Choroid plexus epithelial cell (primary cell): Measurements from ENCODE around the gene APOB.

Experiments used
- DNase-seq: peaks from one replicate; pipeline ENCODE4 v3.0.0-alpha.2; 2010; ENCODE audit warnings: low read depth
- H3K4me3 ChIP-seq: 2 replicates; pipeline ENCODE4 v1.5.1; 2011; ENCODE audit warnings: low read depth, mild to moderate bottlenecking, control low read depth, low read length, moderate library complexity
- TF ChIP-seq, protein P1 (sequence below): conservative IDR thresholded peaks from 2 replicates; pipeline ENCODE4 v1.5.1; 2011; ENCODE audit warnings: low read depth, mild to moderate bottlenecking, control low read depth, inconsistent platforms, low read length, moderate library complexity

Gene APOB

DNA sequence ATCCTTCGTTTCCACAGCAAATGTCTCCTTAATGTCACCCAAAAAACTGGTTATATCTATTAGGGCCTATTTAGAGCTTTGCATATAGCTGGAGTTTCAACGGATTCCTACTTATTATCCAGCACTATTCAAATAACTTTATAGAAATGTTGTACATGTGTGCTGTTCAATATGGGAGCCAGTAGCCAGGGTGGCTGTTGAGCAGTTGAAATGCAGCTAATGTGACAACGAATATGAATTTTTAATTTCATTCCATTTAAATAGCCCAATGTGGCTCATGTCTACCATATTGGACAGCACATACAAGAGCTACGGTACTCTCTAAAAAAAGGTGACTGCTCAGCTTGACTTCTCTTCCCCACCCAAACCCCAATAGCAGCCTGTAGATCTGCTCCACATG lies 2.4 kb downstream of the APOB start:
- TF ChIP-seq, protein P1, sequence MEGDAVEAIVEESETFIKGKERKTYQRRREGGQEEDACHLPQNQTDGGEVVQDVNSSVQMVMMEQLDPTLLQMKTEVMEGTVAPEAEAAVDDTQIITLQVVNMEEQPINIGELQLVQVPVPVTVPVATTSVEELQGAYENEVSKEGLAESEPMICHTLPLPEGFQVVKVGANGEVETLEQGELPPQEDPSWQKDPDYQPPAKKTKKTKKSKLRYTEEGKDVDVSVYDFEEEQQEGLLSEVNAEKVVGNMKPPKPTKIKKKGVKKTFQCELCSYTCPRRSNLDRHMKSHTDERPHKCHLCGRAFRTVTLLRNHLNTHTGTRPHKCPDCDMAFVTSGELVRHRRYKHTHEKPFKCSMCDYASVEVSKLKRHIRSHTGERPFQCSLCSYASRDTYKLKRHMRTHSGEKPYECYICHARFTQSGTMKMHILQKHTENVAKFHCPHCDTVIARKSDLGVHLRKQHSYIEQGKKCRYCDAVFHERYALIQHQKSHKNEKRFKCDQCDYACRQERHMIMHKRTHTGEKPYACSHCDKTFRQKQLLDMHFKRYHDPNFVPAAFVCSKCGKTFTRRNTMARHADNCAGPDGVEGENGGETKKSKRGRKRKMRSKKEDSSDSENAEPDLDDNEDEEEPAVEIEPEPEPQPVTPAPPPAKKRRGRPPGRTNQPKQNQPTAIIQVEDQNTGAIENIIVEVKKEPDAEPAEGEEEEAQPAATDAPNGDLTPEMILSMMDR: no peak
- H3K4me3 ChIP-seq: no peak overlapping the region
- DNase-seq: no peak

DNA sequence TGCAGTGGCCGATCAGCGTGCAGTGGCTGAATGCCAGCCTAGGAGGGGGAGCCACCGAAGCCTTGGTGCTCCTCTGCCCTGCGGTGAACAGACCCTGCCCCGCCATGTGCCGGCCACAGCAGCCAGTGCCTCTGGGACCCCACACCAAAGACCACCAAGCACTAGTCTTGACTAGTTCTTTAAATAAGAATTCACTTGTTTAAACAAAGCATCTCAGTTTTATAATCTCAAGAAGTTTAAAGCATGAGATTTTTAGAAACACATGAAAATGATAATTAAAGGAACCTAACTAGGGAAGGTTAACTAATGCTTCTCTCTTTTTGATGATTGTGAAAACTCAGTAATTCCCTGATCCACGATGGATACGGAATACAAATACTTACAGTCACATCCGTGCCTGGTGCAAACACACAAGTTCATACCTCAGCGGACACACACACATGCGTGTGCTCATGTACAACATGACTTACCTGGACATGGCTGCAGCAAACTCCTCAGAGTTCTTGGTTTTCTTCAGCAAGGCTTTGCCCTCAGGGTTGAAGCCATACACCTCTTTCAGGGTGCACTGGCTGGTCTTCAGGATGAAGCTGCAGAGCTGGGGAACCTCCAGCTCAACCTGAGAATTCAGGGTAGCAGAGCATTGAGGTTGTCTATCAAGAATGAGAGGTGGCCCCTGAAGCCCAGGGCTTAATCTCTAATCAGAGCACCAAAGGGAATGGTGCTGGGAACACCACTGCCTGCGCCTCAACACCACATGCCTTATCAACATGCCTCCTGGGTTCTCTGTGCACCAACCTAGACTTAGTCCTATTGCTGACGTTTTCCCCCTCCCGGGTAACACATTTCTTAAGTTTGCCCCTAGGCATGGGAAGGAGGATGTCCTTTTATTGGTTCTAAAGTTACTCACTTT lies 3.1 kb downstream of the APOB start:
- TF ChIP-seq, protein P1: no peak
- no peak for DNase-seq
- H3K4me3 ChIP-seq: no peak overlapping the region

DNA sequence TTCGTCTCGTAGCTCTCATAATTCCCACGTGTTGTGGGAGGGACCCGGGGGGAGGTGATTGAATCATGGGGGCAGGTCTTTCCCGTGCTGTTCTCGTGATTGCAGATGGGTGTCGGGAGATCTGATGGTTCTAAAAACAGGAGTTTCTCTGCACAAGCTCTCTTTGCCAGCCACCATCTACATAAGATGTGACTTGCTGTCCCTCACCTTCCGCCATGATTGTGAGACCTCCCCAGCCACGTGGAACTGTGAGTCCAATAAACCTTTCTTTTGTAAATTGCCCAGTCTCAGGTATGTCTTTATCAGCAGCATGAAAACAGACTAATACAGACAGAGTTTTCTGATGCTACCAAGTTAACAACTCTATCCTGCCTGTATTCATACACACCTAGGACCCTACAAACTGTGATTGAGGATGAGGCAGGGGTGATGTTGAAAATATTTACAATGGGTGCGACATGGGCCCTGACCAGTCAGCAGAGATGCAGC lies 3.9 kb downstream of the APOB start:
- DNase-seq: no peak

DNA sequence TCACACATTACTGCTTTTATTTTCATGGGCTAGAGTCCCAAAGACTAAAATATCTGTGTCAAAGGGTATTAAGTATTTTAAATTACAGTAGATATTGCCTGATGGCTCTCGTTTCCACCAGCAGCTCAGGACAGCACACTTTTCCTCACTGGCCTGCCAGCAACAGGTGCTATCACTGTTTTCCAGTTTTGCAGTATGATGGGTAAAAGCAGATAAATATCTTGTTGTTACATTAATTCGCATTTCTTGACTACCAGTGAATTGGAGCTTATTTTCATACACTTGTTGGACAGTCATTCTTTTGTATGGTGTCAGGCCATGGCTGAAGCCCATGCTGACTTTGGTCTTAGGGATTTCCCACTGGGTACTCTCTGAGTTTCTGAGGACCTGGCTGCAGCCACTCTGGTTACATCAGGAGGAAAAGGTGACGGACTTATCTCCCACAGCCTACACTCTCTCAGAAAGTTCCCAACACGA lies 4.8 kb downstream of the APOB start:
- DNase-seq: no peak
- TF ChIP-seq, protein P1: no peak
- no peak overlapping the region for H3K4me3 ChIP-seq

More for the DNA sequence above, 3.9 kb downstream of the APOB start:
- TF ChIP-seq, protein P1: no peak
- no peak overlapping the region for H3K4me3 ChIP-seq

DNA sequence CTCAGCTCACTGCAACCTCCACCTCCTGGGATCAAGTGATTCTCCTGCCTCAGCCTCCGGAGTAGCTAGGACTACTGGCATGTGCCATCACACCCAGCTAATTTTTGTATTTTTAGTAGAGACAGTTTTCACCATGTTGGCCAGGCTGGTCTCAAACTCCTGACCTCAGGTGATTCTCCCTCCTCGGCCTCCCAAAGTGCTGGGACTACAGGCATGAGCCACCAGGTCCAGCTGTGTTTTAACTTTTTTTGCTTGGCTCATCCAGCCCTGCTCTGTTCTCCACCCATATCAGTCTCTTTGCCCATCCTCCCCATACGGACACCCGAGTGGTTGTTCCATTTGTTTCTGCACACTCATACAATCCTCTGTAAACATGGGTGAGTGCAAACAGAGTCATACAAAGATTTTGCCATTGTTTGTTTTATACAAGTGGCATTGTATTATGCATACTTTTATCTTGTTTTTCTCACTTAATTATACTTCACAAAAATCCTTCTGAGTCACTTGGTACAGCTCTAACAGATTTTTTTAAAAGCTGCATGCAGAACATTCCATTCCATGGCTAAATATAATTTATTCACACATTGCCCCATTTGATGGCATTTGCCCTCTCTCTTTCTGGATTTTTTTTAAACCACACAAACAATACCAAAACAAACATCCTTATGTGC lies 5.3 kb downstream of the APOB start:
- TF ChIP-seq, protein P1: no peak
- peak; percentile 38 for DNase-seq
- H3K4me3 ChIP-seq: no peak overlapping the region

DNA sequence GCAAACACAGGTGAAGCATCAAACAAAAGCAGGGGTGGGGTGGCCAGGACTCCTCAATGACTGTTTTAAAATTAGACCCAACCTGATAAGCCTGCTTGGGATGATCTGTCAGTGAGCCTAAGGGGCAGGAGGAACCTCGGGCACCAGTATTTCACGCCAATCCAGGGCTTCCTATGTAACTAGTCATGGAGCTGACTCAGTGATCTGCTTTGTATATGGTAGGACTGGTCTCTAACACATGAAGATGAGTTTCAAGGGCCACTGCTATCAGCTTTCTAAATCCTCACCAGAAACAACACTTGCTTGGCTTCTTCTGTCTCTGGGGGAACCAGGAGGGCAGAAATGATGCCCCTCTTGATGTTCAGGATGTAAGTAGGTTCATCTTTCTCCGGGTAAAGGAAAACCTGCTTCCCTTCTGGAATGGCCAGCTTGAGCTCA lies 6.2 kb downstream of the APOB start:
- no peak for DNase-seq
- TF ChIP-seq, protein P1: no peak
- H3K4me3 ChIP-seq: no peak overlapping the region
